ENCODE results near the gene CCN2.
"Not testable (repeated sequence)": the region's sequence is repeated elsewhere in the genome, so short reads cannot be mapped to it uniquely, and the experiment has no call there.

Gene CCN2

DNA sequence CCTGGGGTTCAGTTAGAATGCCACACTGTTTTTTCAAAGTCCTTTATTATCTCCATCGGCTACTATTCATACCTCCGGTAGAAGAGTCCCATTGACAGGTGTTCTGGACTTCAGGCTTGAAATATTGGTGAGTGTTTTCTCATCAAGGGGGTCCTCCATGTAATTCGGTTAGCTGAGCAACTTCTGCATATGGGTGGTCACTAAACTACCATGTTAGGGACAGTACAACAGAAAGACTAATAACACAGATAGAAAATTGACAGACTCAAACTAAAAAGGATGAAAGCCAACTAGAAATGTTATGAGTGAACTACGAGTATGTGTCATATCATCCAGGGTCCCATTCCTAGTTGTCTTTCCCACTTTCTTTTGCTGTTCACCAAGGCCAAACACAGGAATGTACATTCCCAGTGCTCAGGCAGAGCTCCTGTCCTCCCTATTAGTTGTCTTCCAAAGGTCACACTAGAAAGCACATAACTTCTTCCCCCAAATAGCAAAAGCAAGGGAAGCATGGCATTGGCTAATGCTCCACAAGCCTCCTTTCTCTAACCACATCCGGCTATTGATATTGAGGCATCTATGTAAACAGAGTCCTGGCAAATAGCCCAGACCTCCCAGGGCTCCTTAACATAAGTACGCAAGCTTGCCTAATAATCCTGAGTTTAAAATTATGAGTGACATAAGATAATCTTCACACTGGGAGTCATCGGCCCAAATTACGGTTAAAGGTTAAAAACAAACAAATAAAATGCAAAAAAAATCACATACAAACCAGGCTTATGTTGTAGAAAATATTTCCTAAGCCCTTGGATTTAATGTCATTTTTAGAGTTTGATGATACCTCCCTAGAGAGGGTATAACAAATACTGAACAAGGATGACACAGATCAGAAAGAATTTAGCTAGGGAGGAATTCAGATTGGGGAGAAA is 13.2 kb downstream of the CCN2 start:
- DNase-seq, result peak; percentile 49

DNA sequence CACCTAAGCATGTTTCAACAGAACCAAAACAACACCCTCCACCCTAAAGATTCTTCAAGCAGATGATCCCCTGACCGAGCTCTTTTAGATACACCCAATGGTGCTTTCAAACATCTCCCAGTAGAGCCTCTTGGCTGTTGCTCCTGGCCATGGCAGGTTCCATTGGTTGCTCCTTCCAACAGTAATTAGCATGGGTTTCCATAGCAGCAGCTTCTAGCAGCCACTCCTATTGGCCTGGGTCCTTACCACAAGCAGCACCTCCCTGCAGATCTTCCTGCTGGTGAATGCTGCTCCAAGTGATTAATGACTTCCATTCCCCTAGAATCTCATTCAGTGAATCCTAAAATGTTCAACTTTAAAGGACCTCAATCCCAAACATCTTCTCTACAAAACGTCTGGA is 13.9 kb downstream of the CCN2 start:
- DNase-seq, result no peak

GRCh38 chr6:131936156-131936555 is 15.0 kb downstream of the CCN2 start:
- DNase-seq, result no peak

- DNase-seq, result no peak
These were observed 20.0 kb downstream of the CCN2 start for GRCh38 chr6:131931063-131931750.

GRCh38 chr6:131929976-131930375 is 21.2 kb downstream of the CCN2 start:
- no peak for DNase-seq

GRCh38 chr6:131929264-131929663 is 21.9 kb downstream of the CCN2 start:
- no peak for DNase-seq

DNA sequence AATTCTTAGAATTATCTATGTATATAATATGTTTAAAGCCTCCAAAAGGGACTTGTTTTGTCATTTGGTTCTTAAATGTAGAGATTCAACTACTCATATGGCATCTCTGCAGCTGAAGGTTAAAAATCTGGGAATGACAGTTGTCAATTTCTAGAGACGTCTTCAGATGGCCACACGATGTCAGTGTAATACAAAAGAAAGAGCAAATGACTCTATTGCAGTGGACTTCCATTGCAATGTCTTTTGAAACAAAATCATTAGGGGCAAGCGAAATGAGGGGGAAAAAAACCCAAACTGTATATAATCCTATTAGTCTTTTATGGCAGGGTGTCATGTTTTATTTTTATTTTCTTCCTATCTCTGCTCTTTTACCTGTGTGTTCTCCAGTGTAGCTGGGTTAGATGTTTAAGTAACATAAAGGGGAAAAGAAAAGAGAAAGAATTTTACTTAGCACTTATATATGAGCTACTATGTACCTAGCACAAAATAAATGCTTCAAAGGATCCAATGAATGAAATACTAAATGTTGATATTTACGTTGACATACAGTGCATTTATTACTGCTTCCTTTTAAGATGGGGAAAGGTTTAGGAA is 26.2 kb downstream of the CCN2 start:
- DNase-seq, result peak; percentile 32

DNA sequence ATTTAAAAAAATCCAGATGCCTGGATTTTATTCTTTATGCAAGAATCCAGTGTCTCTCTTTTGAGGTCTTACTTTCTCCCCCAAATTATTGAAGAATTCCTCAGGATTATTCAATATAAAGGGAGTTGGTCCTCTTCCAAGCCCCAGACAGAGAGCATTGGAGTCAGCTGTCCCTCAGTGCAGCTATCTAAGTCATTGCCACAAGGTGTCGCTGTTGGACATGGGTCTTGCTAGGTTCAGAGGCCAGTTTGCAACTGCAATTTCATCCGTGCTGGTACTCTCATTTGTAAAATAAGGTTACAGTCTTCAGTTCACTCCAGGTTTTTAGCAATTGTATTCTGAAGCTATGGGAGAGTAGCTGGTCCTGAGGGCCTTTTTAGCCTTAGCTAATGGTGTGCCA is 27.8 kb downstream of the CCN2 start:
- peak; percentile 20 for DNase-seq

- no peak for DNase-seq
These were observed 30.5 kb downstream of the CCN2 start for GRCh38 chr6:131920656-131921055.

GRCh38 chr6:131918650-131919355 is 32.4 kb downstream of the CCN2 start:
- no peak for DNase-seq

GRCh38 chr6:131917763-131918649 is 33.2 kb downstream of the CCN2 start:
- no peak for DNase-seq

GRCh38 chr6:131917318-131917717 is 33.9 kb downstream of the CCN2 start:
- no peak for DNase-seq

GRCh38 chr6:131916847-131917246 is 34.3 kb downstream of the CCN2 start:
- DNase-seq, result no peak

GRCh38 chr6:131916091-131916796 is 34.9 kb downstream of the CCN2 start:
- not testable (repeated sequence) for DNase-seq

DNA sequence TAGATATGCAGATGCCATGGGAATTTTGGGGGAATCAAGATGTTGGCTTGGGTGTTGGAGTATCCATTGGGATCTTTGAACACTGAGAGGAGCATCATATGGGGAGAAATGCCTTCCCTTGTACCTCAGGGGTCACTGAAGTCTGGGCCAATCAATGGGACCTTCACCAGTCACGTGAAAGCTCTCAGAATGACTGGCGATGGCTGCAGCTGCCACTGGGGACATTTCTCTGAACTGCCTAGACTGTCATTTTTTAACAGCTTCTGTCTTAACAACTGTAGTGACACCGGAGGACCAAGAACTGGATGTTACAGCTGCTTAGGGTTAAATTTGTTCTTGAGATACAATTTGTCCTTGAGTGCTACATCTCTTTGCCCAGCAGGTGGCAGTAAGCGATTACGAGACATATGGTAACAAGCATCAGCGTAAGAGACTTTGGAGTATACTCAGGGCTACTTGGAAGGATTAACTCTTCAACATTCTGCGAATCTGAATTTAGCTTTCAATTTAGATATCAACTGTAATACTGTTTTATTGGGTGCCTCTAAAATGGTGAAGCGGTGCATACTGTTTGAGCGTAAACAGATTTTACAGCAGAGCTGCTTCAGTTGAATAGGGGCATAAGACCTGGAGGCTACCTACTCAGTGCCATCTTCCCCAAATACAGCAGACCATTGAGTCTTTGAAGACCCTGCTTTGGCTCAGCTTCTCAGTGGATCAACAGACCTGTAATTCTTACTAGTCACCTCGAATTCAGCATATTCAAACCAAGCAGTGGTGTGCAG is 36.0 kb downstream of the CCN2 start:
- DNase-seq, result peak; percentile 22

DNA sequence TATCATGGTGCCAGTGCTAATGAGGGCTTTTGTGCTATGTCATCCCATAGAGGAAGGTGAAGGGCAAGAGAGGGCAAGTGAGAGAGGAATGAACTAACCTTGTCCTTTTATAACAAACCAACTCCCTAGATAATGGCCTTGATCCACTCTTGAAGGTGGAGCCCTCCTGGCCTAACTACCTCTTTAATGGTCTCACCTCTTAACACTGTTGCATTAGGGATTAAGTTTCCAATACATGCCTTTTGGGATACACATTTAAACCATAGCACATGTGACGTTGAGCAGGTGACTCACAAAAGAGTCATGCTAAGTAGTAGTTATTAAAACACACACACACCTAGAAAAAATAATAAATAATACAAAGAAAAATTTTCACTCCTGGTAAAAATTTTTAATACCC is 36.9 kb downstream of the CCN2 start:
- no peak for DNase-seq

DNA sequence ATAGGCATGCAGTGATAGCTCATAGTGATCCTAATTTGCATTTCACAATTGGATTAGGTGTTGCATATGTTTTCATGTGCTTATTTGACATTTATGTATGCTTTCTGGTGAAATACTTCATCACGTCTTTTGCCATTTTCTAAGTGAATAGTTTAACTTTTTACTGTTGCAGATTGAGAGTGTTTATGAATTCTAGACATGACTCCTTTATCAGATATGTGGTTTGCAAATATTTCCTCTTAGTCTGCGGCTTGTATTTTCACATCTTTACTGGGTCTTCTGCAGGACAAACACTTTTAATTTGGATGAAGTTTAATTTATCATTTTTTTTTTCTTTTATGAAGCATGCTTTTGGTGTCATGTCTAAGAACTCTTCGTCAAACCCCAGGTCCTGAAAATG is 39.2 kb downstream of the CCN2 start:
- no peak for DNase-seq

DNA sequence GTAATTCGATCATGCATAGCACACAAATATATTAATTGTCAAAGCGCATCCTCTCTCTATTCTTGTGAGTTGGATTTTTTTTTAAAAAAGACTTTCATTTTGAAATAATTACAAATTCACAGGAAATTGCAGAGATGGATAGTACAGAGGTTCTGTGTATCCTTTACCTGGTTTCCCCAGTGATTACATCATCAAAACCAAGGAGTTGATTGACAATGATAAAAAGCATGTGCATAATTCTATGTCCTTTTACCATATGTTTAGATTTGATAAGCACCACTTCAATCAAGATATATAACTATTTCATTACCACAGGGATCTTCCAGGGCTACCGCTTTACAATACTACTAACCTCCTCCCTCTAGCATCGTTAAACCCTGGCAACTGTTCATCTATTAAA is 40.2 kb downstream of the CCN2 start:
- no peak for DNase-seq

- no peak for DNase-seq
These were observed 41.0 kb downstream of the CCN2 start for GRCh38 chr6:131910219-131910589.

- DNase-seq, result peak; percentile 34
These were observed 41.6 kb downstream of the CCN2 start for GRCh38 chr6:131909408-131910218.
